H1 (cell line): Measurements from ENCODE around the gene DAPK3. TPM values are rescaled to one million over a fixed set of nuclear protein-coding genes. Genes with fewer than 3 reads are reported as not detected.

Experiments
- ASH2L ChIP-seq: fragments of 200-600, 300-600 bp; sonication (generic); IDR thresholded peaks from one replicate; pipeline ENCODE4 v1.7.1; 2017; ENCODE audit warnings: low read length
- BCL11A ChIP-seq, 2 experiments: IDR thresholded peaks; one replicate each; pipeline ENCODE4 v1.6.1; 2011; ENCODE audit warnings: low read depth in 2 of 2, low read length in 2 of 2, mild to moderate bottlenecking in 2 of 2
- BRCA1 ChIP-seq: IDR thresholded peaks from 2 replicates; pipeline ENCODE4 v1.6.1; 2012; ENCODE audit warnings: low read depth, low read length, improper control_type of control experiment
- CTBP2 ChIP-seq: IDR thresholded peaks from 2 replicates; pipeline ENCODE4 v1.7.0; 2011; ENCODE audit warnings: borderline replicate concordance, mild to moderate bottlenecking, moderate library complexity, mixed read lengths, low read length; ENCODE audit not compliant: insufficient read depth, insufficient read length
- EGR1 ChIP-seq: IDR thresholded peaks from 2 replicates; pipeline ENCODE4 v1.6.1; 2011; ENCODE audit warnings: low read depth, low read length, borderline replicate concordance
- HDAC2 ChIP-seq, 2 experiments: fragments of 300-600 bp in 1 of 2; sonication (generic) in 1 of 2; IDR thresholded peaks; 2 replicates each; pipeline ENCODE4 v1.6.1; 2011 to 2012; ENCODE audit warnings: low read depth in 2 of 2, low read length in 2 of 2, mild to moderate bottlenecking in 2 of 2, moderate library complexity in 2 of 2, borderline replicate concordance in 1 of 2, inconsistent platforms in 1 of 2
- KDM1A ChIP-seq: fragments of 200-600, 300-600 bp; sonication (generic); IDR thresholded peaks from 2 replicates; pipeline ENCODE4 v1.7.1; 2016; ENCODE audit warnings: mild to moderate bottlenecking, low read length, borderline replicate concordance
- PHF8 ChIP-seq: fragments of 200-600 bp; sonication (generic); conservative IDR thresholded peaks from 2 replicates; pipeline ENCODE4 v1.7.1; 2012; ENCODE audit warnings: low read depth, mild to moderate bottlenecking, inconsistent platforms, low read length, moderate library complexity
- RAD21 ChIP-seq, 2 experiments: IDR thresholded peaks in 1 of 2; conservative IDR thresholded peaks in 1 of 2; 2 replicates each; pipeline ENCODE4 v1.6.1; 2011; ENCODE audit warnings: low read depth in 2 of 2, low read length in 2 of 2, improper control_type of control experiment in 1 of 2, inconsistent platforms in 1 of 2, mild to moderate bottlenecking in 1 of 2, moderate library complexity in 1 of 2
- polyA plus RNA-seq, 7 experiments: library from polyadenylated mRNA; depleted of rRNA in 3 of 7; stranded (reverse) in 5 of 7; unstranded in 2 of 7; fragments of >200 nt in 5 of 7; fragments of 200-250 nt in 2 of 7; gene quantifications; 1 replicate in 5 of 7; 2 replicates in 1 of 7; 4 replicates in 1 of 7; pipeline versions ENCODE4 v1.2.1 to v1.2.3, GENCODE V29; 2011 to 2013; ENCODE audit warnings: missing spikeins in 2 of 7, mixed read lengths in 2 of 7
- total RNA-seq: library from RNA; stranded (reverse); fragmentation: NEBNext Ultra II Directional; extraction: Animal tissue kit (Norgen Biotek cat#: 25700); gene quantifications from 2 replicates; pipeline ENCODE4 v1.2.1, GENCODE V29; 2021
- TF ChIP-seq, protein P1 (sequence below): fragments of 300-600 bp; sonication (generic); IDR thresholded peaks from 2 replicates; pipeline ENCODE4 v1.7.1; 2012; ENCODE audit warnings: low read length, moderate library complexity, mild to moderate bottlenecking, inconsistent platforms; ENCODE audit not compliant: insufficient replicate concordance

Gene DAPK3
- total and polyA plus RNA-seq, 2 of the 8 experiments (the other 6 are each of a cell fraction or from before 2014, with no cell fraction given) = 53.2 to 78.1 TPM

DNA sequence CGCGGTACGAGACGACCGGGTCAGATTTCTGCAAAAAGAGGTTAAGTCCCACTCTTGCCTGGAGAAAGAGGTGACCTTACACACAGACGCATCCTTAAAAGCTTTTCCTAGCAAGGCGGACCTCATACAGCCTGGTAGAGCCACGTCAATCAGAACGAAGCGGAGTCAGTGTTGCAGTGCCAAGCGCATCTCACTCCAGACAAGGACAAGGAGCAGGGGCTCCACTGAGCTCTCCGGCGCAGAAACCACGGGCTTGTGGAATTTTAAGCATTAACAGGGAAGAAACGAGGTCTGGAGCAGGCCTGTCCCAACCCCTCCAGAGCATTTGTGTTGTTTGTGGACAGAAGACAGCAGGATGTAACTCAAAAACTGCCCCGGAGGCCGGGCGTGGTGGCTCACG is 7.2 kb upstream of the DAPK3 start (continued):
- TF ChIP-seq HDAC2 (IDR thresholded peaks at IDR 0.05; ENCODE audit: borderline replicate concordance in 1 of 2, low read depth in 2 of 2, low read length in 2 of 2) = no peak
- no peak for TF ChIP-seq BRCA1
- no peak for TF ChIP-seq BCL11A (IDR thresholded peaks at IDR 0.05; ENCODE audit: low read depth in 2 of 2, low read length in 2 of 2)
- TF ChIP-seq RAD21 (IDR thresholded peaks at IDR 0.05 in 1 of 2, conservative IDR thresholded peaks at IDR 0.05 in 1 of 2; ENCODE audit: low read depth in 2 of 2, low read length in 2 of 2) = no peak
- TF ChIP-seq ASH2L = no peak
- no peak for TF ChIP-seq CTBP2
- TF ChIP-seq PHF8 = no peak
- no peak for TF ChIP-seq EGR1
- TF ChIP-seq, protein P1, sequence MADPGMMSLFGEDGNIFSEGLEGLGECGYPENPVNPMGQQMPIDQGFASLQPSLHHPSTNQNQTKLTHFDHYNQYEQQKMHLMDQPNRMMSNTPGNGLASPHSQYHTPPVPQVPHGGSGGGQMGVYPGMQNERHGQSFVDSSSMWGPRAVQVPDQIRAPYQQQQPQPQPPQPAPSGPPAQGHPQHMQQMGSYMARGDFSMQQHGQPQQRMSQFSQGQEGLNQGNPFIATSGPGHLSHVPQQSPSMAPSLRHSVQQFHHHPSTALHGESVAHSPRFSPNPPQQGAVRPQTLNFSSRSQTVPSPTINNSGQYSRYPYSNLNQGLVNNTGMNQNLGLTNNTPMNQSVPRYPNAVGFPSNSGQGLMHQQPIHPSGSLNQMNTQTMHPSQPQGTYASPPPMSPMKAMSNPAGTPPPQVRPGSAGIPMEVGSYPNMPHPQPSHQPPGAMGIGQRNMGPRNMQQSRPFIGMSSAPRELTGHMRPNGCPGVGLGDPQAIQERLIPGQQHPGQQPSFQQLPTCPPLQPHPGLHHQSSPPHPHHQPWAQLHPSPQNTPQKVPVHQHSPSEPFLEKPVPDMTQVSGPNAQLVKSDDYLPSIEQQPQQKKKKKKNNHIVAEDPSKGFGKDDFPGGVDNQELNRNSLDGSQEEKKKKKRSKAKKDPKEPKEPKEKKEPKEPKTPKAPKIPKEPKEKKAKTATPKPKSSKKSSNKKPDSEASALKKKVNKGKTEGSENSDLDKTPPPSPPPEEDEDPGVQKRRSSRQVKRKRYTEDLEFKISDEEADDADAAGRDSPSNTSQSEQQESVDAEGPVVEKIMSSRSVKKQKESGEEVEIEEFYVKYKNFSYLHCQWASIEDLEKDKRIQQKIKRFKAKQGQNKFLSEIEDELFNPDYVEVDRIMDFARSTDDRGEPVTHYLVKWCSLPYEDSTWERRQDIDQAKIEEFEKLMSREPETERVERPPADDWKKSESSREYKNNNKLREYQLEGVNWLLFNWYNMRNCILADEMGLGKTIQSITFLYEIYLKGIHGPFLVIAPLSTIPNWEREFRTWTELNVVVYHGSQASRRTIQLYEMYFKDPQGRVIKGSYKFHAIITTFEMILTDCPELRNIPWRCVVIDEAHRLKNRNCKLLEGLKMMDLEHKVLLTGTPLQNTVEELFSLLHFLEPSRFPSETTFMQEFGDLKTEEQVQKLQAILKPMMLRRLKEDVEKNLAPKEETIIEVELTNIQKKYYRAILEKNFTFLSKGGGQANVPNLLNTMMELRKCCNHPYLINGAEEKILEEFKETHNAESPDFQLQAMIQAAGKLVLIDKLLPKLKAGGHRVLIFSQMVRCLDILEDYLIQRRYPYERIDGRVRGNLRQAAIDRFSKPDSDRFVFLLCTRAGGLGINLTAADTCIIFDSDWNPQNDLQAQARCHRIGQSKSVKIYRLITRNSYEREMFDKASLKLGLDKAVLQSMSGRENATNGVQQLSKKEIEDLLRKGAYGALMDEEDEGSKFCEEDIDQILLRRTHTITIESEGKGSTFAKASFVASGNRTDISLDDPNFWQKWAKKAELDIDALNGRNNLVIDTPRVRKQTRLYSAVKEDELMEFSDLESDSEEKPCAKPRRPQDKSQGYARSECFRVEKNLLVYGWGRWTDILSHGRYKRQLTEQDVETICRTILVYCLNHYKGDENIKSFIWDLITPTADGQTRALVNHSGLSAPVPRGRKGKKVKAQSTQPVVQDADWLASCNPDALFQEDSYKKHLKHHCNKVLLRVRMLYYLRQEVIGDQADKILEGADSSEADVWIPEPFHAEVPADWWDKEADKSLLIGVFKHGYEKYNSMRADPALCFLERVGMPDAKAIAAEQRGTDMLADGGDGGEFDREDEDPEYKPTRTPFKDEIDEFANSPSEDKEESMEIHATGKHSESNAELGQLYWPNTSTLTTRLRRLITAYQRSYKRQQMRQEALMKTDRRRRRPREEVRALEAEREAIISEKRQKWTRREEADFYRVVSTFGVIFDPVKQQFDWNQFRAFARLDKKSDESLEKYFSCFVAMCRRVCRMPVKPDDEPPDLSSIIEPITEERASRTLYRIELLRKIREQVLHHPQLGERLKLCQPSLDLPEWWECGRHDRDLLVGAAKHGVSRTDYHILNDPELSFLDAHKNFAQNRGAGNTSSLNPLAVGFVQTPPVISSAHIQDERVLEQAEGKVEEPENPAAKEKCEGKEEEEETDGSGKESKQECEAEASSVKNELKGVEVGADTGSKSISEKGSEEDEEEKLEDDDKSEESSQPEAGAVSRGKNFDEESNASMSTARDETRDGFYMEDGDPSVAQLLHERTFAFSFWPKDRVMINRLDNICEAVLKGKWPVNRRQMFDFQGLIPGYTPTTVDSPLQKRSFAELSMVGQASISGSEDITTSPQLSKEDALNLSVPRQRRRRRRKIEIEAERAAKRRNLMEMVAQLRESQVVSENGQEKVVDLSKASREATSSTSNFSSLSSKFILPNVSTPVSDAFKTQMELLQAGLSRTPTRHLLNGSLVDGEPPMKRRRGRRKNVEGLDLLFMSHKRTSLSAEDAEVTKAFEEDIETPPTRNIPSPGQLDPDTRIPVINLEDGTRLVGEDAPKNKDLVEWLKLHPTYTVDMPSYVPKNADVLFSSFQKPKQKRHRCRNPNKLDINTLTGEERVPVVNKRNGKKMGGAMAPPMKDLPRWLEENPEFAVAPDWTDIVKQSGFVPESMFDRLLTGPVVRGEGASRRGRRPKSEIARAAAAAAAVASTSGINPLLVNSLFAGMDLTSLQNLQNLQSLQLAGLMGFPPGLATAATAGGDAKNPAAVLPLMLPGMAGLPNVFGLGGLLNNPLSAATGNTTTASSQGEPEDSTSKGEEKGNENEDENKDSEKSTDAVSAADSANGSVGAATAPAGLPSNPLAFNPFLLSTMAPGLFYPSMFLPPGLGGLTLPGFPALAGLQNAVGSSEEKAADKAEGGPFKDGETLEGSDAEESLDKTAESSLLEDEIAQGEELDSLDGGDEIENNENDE = no peak
- no peak for TF ChIP-seq KDM1A
